PC-9 (cell line): ENCODE data around the gene TBC1D10B.

Source experiments
- CTCF ChIP-seq: fragments of 200-600 bp; sonication (generic); conservative IDR thresholded peaks from 2 replicates; pipeline ENCODE4 v1.6.1; 2017; ENCODE audit warnings: mixed run types, antibody characterized with exemption, mild to moderate bottlenecking, moderate library complexity
- EZH2 ChIP-seq: fragments of 200-600 bp; sonication (generic); IDR thresholded peaks from 2 replicates; pipeline ENCODE4 v1.8.0; 2017; ENCODE audit warnings: antibody characterized with exemption, low read depth

GRCh38 chr16:30377050-30377811 lies 6.9 kb upstream of the TBC1D10B start:
- TF ChIP-seq CTCF: no peak
- TF ChIP-seq EZH2: no peak
